Measurements from ENCODE around the gene SNX8.

GRCh38 chr7:2212906-2213305 lies 101.3 kb downstream of the SNX8 start:
- TF ChIP-seq GATA2 (IDR thresholded peaks at IDR 0.05; ENCODE audit: low read depth, low read length) (no peak), GATA3 (IDR thresholded peaks at IDR 0.05; ENCODE audit: low read depth, low read length) (no peak)

Data from SH-SY5Y (cell line).